T-helper 1 cell treated with Interleukin-12 subunit alpha and Interleukin-12 subunit beta and Interleukin-4 antibody, amounts not matched to agents 30 ng/mL and 1 ng/mL, for 36 hours (primary cell): ENCODE measurements around the gene MICOS13. TPM values are rescaled to one million over a fixed set of nuclear protein-coding genes. Genes with fewer than 3 reads are reported as not detected.

Experiments
- intact Hi-C: fragments of 100-400 bp; cut with micrococcal nuclease; formaldehyde crosslinking; loops from one replicate; pipeline ENCODE4 v1.15.1; 2024
- total RNA-seq: library from RNA; stranded (reverse); gene quantifications from 2 replicates; pipeline ENCODE4 v1.2.3, GENCODE V29; 2022

Gene MICOS13
- total RNA-seq, 1 donor from 2014 or later = 44.4 TPM

DNA sequence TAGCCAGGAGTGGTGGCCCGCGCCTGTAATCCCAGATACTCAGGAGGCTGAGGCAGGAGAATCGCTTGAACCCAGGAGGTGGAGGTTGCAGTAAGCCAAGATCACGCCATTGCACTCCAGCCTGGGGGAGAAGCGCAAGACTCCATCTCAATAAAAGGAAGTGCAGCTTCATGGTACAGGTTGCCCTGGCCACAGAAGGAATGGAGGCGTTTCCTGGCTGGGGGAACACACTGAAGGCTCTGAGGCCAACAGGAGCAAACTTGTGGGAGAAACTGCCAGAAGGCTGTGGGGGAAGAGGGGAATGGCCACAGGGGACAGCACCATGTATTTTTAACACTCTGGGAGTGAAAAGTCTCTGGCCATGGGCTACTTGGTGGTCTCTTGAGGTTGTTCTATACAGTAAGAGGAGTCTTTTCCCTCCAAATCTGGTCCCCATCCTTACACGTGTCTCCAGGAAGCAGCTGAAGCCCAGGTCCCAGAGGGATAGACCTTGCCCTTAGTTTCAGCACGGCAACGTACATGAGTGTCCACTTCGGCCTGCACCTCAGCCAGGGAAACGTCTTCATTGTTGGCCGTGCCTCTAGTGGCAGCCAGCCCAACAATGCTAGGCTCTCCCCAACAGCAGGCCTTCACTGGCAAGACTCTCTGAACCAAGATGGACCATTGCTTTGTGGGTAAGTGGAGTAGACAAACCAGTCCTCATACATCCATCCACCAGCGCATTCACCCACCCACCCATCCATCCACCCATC, 7.4 kb downstream of the MICOS13 start:
- intact Hi-C loops = no loop called here

DNA sequence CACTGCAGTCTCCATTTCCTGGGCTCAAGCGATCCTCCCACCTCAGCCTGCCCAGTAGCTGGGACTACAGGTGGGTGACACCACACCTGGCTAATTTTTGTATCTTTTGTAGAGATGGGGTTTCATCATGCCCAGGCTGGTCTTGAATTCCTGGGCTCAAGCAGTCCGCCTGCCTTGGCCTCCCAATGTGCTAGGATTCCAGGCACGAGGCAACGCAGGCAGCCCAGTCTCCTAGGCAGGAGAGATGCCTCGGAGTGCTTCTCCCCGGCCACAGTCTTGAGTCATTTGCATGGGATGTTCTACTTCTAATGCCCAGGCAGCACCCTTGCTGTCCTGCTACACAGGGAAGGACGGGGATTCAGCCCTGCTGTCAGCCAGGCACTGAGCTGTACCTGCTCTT, 8.7 kb downstream of the MICOS13 start:
- intact Hi-C loops = no loop called here

DNA sequence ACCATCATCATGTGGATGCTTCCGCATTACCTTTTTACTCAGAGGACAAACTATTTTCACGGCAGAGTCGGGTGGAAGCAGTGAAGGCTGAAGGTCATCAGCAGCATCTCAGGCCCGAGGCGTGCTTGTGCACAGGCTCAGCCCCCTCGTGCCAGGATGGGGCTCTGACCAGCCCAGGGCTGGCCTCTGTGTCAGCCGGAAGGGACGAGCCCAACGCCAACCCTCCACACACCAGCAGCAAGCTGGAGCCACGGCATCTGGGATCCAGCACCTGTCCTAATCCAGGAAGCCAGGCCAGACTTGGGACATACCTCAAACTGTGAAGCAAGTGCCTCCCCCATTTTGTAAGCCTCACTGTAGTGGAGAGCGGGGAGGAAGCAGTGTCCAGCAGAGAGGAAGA, 11.1 kb downstream of the MICOS13 start:
- intact Hi-C loops = loop anchor here (5.0 kb wide), 1 partner anchor 232 kb away; no protein-coding TSS in a partner anchor

DNA sequence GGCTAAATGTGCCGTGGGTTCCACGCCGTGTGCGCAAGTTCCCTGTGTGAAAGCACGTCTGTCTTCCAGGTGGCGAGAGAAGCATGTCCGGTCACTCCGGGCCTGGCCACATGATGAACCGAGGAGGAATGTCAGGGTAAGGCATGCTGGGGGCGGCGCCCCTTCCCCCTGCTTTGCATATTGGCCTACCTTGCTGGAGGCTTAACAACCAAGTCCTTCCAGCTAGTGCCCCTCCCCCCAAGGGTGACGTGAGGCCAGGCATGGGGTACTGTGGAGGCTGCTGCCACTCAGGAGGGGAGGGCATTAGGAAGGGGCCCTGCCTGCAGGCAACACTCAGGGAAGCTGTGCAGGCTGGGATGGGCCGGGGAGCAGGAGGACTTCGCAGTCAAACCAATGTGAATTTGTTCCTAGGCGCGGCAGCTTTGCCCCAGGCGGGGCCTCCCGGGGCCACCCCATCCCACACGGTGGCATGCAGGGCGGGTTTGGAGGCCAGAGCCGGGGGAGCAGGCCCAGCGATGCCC, 12.5 kb downstream of the MICOS13 start:
- intact Hi-C loops = loop anchor here (5.0 kb wide), 1 partner anchor 231 kb away; no protein-coding TSS in a partner anchor

DNA sequence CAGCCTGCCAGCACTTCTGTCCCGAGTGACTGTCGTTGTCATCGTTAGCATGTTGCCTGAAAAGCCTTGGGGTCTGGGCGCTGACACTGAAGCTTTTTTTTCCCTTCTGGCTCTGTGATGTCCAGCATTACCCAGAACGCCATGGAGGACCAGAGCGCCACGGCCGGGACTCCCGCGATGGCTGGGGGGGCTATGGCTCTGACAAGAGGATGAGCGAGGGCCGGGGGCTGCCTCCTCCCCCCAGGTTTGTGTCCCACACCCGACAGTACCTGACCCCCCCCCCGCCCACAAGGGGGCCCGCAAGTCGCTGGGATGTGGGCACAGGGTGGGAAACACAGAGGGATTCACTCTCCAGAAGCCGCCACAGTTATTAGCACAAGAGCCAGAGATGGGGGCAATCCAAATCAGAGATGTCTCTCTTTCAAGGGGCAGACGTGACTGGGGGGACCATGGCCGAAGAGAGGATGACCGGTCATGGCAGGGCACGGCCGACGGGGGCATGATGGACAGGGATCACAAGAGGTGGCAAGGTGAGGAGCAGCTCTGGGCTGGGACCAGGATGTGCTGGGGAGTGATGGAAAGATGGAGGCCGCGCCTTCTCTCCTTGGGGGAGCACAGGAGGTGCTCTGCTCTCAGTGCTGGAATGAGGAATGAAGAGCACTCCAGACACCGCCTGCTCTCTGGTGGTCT, 13.2 kb downstream of the MICOS13 start:
- intact Hi-C loops = loop anchor here (5.0 kb wide), 1 partner anchor 230 kb away; no protein-coding TSS in a partner anchor

DNA sequence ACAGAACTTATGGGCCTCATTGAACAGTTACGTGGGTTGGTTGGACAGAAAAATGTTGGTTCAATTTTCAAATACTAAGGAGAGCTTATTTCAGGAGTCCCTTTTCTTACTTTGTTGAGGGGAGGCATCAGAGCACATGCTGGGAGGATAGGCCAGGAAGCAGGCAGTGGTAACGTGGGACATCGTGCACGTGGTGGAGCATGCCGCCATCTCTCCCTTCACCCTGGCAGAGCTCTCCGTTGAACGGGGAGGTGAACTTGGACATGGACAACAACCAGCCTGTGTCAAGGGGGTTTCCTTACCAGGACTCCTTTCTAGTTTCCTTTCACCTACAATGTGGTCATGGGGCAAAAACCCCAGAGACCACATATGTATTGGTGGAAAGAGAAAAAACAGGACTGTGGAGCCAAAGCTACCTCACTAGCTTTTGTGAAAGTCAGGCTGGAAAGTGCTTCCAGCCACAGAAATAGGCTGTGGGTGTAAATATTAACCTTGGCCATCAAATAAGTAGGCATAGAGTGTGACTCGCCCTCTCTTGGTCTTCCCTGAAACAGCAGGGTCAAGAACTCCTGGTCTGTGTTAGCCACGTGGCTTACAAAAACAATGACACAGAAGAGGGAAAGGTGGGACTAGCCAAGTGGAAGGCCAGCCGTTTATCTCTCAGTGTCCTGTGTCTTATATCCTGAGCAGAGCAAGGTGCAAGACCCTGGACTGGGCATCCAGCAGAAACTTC, 14.4 kb downstream of the MICOS13 start:
- intact Hi-C loops = loop anchor here (5.0 kb wide), 1 partner anchor 229 kb away; no protein-coding TSS in a partner anchor

DNA sequence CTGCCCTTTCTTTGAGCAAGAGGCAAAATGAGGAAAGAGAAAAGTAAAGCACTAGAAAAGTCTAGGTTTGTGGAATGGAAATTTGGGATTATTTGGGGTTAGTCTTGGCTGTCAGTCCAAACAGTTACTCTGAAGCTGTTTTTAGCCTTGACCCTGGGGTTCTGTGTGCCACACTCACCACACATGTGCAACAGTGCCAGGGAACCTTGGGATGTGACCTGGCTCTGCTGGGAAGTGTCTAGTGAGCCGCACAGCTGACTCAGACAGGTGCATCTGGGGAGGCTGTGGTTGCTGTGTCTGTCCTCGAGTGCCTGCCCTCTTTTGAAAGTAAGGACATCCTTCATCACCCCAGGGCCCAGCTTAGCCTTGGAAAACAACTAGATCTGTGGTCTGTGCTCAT, 15.8 kb downstream of the MICOS13 start:
- intact Hi-C loops = no loop called here

DNA sequence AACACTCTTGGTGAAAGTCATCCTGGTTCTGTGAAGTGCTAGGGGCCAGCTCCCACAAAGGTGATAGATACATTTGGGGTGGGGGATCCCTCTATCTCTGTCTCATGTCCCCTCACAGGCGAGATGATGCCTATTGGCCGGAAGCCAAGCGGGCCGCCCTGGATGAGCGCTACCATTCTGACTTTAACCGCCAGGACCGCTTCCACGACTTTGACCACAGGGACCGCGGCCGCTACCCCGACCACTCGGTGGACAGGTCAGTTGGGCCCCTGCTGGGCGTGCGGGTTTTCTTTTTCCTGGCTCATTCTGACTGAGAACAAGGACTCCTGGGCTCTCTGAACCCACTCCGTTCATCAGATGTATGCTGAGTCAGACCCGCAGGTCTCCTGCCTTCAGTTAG, 16.4 kb downstream of the MICOS13 start:
- intact Hi-C loops = no loop called here

DNA sequence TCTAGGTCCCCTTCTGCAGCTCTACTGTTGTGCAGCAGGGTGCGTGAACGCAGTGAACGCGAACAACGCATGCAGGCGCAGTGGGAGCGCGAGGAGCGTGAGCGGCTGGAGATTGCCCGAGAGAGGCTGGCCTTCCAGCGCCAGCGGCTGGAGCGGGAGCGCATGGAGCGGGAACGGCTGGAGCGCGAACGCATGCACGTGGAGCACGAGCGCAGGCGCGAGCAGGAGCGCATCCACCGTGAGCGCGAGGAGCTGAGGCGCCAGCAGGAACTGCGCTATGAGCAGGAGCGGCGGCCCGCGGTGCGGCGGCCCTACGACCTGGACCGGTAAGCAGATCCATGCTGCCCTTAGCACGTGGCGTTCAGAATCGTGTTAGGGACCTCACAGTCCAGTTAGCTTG, 18.8 kb downstream of the MICOS13 start:
- intact Hi-C loops = no loop called here

DNA sequence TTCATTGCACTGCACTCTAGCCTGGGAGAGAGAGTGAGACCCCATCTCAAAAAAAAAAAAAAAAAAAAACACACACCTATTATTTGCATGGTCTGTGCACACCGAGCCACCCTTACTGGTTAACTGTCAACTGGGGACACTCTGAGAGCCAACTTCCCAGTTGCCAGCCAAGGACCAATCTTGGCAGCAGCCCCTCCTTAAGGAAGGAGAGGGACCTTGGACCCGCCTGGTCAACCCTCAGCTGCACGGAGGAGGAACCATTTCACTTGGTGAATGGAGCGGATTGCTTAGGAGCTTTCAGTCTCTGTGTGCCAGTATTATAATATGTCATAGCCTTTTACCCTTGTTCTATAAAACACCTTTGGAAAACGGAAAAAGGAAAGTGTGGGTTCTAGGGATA, 24.9 kb downstream of the MICOS13 start:
- intact Hi-C loops = no loop called here

DNA sequence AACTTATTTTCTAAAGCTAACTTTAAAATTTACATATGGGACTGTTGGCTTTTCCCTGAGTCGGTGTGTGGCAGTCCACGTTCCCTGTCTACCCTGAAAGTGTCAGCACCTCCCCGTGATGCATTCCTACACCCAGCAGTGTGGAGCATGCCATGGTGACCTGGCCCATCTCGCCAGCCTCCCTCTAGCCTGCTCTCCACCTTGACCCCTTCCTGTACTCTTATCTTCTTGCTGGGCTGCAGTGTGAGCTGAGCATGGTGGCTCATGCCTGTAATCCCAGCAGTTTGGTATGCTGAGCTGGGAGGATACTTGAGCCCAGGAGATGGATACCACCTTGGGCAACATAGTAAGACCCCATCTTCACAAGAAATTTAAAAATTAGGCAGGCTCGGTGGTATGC, 25.4 kb downstream of the MICOS13 start:
- intact Hi-C loops = no loop called here

DNA sequence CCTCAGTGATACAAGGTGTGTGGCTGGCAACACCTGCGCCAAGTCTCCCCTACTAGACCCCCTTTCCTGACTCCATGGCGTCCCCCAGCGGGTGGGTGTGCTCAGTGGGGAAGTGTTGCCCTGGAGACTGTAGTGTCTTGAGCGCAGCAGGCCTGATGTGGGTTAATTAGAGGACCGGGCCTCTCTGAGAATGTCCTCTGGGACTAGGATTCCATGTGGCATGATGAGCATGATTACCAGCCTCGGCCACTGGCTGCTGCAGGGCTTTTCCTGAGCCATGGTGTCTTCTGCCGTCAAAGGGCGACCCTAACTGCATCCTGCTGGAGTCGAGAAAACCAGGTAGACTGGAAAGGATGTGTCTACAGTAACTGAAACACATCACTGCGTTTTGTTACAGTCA, 28.1 kb downstream of the MICOS13 start:
- intact Hi-C loops = no loop called here

DNA sequence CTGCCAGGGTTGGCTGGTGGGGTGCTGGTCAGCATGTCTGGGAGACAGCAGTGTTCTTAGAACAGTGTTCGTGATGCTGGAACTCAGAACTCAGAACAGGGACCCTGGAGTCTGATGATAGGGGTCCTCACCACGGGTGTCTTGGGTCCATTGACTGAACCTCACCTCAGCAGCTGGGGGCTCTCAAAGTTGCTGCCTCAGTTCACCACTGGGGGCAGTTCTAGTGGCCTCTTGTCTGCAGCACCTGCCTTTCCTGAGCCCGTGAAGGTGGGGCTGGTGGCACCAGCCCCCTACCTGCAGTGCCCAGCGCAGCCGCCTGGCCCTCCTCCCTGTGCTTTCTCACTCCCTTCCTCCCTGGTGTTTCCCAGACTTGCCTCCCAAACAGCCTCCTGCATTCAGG, 29.0 kb downstream of the MICOS13 start:
- intact Hi-C loops = no loop called here

DNA sequence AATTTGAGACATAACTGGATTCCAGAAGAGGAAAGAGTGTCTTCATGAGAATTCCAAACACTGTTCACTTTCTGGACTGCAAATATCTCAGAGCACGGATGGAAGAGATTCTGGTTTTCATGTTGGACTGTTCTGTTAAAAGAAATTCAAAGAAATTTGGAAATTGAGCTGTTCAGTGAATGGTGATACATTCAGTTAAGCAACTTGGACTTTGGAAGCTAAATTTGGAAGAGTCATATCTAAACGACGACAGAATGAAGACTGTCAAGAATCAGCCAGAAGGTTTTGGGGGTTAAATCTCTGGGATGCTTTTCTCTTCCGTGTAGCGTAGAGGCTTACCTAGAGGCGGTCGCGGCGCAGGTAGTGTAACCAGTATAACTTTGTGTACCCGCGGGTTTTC, 31.9 kb downstream of the MICOS13 start:
- intact Hi-C loops = no loop called here

DNA sequence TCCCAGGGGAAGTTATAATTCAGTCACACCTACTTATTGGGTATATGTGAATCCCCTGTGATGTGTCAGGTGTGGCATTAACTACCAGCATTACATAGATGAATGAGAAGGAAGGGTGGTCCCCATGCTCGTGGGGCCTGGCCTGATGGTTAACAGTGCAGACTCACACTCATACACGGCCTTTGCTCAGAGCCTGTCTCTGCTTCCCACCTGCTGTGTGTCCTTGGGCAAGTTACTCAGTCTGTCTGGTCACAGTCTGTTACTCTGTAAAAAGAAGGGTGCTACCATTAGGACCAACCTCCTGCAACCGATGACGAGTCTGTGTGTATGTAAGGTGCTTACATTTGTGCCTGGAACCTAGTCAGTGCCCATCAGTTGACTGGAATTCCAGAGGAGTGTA, 33.6 kb downstream of the MICOS13 start:
- intact Hi-C loops = no loop called here

DNA sequence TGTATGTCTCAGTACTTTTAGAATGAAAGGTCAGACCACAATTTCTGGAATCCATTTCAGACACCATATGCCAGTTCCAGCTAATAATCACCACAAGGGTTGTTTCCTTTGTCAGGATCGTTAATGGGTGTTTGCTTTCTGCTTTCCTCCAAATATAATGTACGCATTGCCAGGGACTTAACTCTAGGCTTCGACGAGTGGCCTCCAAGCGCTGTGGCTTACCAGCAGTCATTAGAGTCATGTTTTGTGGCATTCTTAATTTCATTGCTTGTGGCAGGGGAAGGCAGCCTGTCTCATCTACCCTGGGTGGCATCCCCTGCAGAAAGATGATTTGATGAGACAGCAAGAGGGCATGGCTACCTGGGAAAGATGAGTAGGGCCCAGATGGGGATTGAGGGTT, 34.9 kb downstream of the MICOS13 start:
- intact Hi-C loops = no loop called here

DNA sequence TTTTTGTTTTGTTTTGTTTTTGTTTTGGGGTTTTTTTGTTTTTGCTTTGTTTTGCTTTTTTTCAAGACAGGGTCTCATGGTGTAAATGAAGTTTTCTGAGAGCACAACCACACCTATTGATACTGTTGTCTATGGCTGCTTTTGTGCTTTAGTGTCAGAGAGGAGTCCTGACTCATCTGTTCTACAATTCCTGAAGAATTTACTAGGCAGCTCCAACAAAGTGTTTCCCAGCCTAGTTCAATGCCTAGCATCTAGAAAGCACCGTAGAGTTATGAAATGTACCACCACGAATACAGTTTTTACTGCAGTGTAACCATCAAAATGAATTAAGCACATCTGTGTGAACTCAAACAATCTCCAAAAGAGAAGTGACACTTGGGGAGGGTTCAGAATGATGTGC, 36.3 kb downstream of the MICOS13 start:
- intact Hi-C loops = no loop called here

DNA sequence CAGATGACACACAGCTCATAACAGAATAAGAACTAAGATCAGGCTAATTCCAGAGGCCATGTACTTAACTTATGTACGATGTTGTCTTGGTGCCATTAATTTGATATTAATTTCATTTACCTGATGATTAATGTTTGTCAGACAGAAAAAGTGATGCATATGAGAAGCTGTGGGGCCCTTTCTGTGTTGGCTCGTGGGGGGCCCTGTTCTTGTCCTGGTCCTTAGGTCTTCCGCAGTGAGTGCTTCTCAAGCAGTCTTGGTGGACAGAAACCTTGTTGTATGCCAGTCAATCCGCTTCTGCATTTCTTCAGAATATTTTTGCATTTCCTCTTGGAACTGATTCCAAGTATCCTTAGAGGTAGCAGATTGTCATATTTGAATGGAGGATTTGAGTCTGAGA, 37.3 kb downstream of the MICOS13 start:
- intact Hi-C loops = no loop called here

DNA sequence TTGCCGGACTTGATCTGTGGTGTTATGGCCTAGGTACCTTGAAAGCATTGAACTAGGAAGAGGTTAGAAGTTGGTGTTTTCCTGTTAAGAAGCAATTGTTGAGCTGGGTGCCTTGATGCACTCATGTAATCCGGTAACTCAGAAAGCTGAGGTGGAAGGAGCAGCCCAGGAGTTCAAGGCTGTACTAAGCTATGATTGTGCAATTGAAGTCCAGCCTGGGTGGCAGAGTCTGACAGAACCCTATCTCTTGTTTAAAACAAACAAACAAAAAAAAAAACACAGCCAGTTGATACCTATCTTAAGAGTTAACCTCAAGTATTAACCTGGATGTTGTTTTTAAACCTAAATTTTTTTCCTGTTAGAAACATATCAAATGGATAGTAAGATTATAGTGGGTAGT, 38.1 kb downstream of the MICOS13 start:
- intact Hi-C loops = no loop called here

DNA sequence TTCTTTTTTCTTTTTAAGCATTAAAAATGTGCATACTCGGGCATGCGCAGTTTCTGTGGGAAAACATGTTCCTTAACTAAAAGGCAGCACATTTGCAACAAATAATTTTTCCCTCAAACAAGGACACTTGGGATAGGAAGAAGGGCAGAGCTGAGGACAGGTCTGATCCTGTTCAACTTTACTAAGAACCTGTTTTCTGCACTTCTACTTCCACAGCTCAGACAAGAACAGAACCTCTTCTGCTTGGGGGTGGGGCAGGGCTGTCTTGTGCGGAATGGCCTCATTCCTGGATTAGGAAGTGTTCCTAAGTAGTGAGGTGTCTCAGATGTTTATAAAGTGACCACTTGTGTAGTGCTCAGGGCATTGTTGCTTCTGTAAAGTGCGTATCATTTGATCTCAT, 39.1 kb downstream of the MICOS13 start:
- intact Hi-C loops = no loop called here

DNA sequence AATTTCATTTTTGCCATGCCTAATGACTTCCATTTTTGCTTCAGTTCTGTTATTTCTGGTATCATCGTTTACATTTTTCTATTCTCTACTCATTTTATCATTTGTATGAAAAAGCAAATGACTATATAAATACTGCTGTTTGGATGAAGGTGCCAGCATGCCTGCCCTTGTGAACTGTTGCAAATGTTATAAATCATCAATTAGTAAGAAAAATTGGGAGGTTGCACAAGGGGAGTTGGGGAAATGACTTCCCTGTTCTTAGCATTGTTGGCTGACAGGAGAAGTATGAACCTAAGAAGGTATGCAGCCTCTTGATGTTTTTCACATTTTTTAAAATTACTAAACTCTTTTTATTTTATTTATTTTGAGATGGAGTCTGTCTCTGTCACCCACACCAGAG, 42.3 kb downstream of the MICOS13 start:
- intact Hi-C loops = no loop called here

DNA sequence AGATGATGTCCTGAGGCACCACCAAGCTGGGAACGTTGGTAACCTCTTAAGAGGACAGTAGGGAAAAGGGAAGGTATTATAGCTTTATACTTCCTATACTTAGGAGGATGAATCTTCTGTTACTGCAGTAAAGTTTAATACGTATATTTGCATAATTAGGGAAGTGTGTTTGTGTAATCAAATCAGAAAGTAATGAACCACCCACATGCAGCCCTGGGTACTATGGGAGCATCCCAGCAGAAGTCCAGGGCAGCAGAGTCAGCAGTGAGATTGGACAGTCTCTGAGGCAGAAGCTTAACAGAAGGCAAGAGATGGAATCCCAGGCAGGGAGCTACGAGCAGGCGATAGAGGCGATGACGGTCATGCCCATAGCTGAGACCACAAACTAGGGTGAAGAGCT, 44.9 kb downstream of the MICOS13 start:
- intact Hi-C loops = no loop called here
